HEK293 (cell line): Measurements from ENCODE around the gene CPNE9.

Source experiments
- ELK4 ChIP-seq: IDR thresholded peaks from 2 replicates; pipeline ENCODE4 v1.6.1; 2011; ENCODE audit warnings: mild to moderate bottlenecking, low read depth, low read length, borderline replicate concordance
- IKZF3 ChIP-seq: fragments of 450-650 bp; IDR thresholded peaks from 2 replicates; pipeline ENCODE4 v1.5.0; 2018; ENCODE audit warnings: missing biosample characterization, mild to moderate bottlenecking, missing genetic modification characterization, moderate library complexity
- KLF9 ChIP-seq: fragments of 450-650 bp; formaldehyde crosslinking; IDR thresholded peaks from 2 replicates; pipeline ENCODE4 v1.5.1; 2016; ENCODE audit warnings: missing biosample characterization, missing genetic modification characterization, low read depth
- PRDM1 ChIP-seq: fragments of 450-650 bp; formaldehyde crosslinking; IDR thresholded peaks from 2 replicates; pipeline ENCODE4; 2016; ENCODE audit warnings: missing biosample characterization, missing genetic modification characterization
- PRDM4 ChIP-seq: fragments of 450-650 bp; formaldehyde crosslinking; IDR thresholded peaks from 2 replicates; pipeline ENCODE4 v1.5.1; 2017; ENCODE audit warnings: missing biosample characterization, missing genetic modification characterization
- ZBTB7A ChIP-seq: fragments of 450-650 bp; formaldehyde crosslinking; IDR thresholded peaks from 2 replicates; pipeline ENCODE4 v1.5.1; 2016; ENCODE audit warnings: low read depth, missing biosample characterization, missing genetic modification characterization
- ZFHX2 ChIP-seq: fragments of 450-650 bp; formaldehyde crosslinking; conservative IDR thresholded peaks from 2 replicates; pipeline ENCODE4 v1.5.1; 2016; ENCODE audit warnings: missing biosample characterization, missing genetic modification characterization
- ZNF10 ChIP-seq: fragments of 450-650 bp; formaldehyde crosslinking; IDR thresholded peaks from 2 replicates; pipeline ENCODE4 v1.5.1; 2017; ENCODE audit warnings: missing biosample characterization, missing genetic modification characterization
- ZNF138 ChIP-seq: fragments of 450-650 bp; formaldehyde crosslinking; IDR thresholded peaks from 2 replicates; pipeline ENCODE4 v1.5.1; 2016; ENCODE audit warnings: missing biosample characterization, missing genetic modification characterization, borderline replicate concordance
- ZNF155 ChIP-seq: fragments of 450-650 bp; formaldehyde crosslinking; IDR thresholded peaks from 2 replicates; pipeline ENCODE4 v1.5.1; 2016; ENCODE audit warnings: missing biosample characterization, missing genetic modification characterization
- ZNF169 ChIP-seq: fragments of 450-650 bp; formaldehyde crosslinking; IDR thresholded peaks from 2 replicates; pipeline ENCODE4 v1.5.1; 2016; ENCODE audit warnings: missing biosample characterization, missing genetic modification characterization
- ZNF175 ChIP-seq: fragments of 450-650 bp; formaldehyde crosslinking; IDR thresholded peaks from 2 replicates; pipeline ENCODE4 v1.5.1; 2016; ENCODE audit warnings: missing biosample characterization, missing genetic modification characterization
- ZNF19 ChIP-seq: fragments of 450-650 bp; formaldehyde crosslinking; IDR thresholded peaks from 2 replicates; pipeline ENCODE4; 2016; ENCODE audit warnings: missing biosample characterization, missing genetic modification characterization, low read depth
- ZNF211 ChIP-seq: fragments of 450-650 bp; formaldehyde crosslinking; IDR thresholded peaks from 2 replicates; pipeline ENCODE4 v1.5.1; 2016; ENCODE audit warnings: low read depth, missing biosample characterization, missing genetic modification characterization
- ZNF221 ChIP-seq: fragments of 450-650 bp; formaldehyde crosslinking; IDR thresholded peaks from 2 replicates; pipeline ENCODE4 v1.5.1; 2017; ENCODE audit warnings: missing biosample characterization, missing genetic modification characterization, borderline replicate concordance
- ZNF248 ChIP-seq: fragments of 450-650 bp; formaldehyde crosslinking; IDR thresholded peaks from 2 replicates; pipeline ENCODE4 v1.5.1; 2017; ENCODE audit warnings: missing biosample characterization, missing genetic modification characterization
- ZNF266 ChIP-seq: fragments of 450-650 bp; formaldehyde crosslinking; IDR thresholded peaks from 2 replicates; pipeline ENCODE4 v1.5.1; 2016; ENCODE audit warnings: missing biosample characterization, missing genetic modification characterization, low read depth
- ZNF311 ChIP-seq: fragments of 450-650 bp; formaldehyde crosslinking; IDR thresholded peaks from 2 replicates; pipeline ENCODE4 v1.5.1; 2017; ENCODE audit warnings: missing biosample characterization, missing genetic modification characterization, borderline replicate concordance
- ZNF324 ChIP-seq: fragments of 450-650 bp; formaldehyde crosslinking; IDR thresholded peaks from 2 replicates; pipeline ENCODE4 v1.5.1; 2016; ENCODE audit warnings: missing biosample characterization, missing genetic modification characterization
- ZNF341 ChIP-seq: fragments of 450-650 bp; formaldehyde crosslinking; IDR thresholded peaks from 2 replicates; pipeline ENCODE4; 2016; ENCODE audit warnings: low read depth, missing biosample characterization, missing genetic modification characterization
- ZNF350 ChIP-seq: fragments of 450-650 bp; formaldehyde crosslinking; IDR thresholded peaks from 2 replicates; pipeline ENCODE4 v1.5.0; 2017; ENCODE audit warnings: missing biosample characterization, mild to moderate bottlenecking, missing genetic modification characterization
- ZNF473 ChIP-seq: fragments of 450-650 bp; formaldehyde crosslinking; IDR thresholded peaks from 2 replicates; pipeline ENCODE4 v1.5.1; 2017; ENCODE audit warnings: missing biosample characterization, missing genetic modification characterization
- ZNF514 ChIP-seq: fragments of 450-650 bp; formaldehyde crosslinking; IDR thresholded peaks from 2 replicates; pipeline ENCODE4 v1.5.1; 2016; ENCODE audit warnings: missing biosample characterization, missing genetic modification characterization
- ZNF548 ChIP-seq: fragments of 450-650 bp; formaldehyde crosslinking; IDR thresholded peaks from 2 replicates; pipeline ENCODE4 v1.5.1; 2016; ENCODE audit warnings: missing biosample characterization, missing genetic modification characterization
- ZNF560 ChIP-seq: fragments of 450-650 bp; formaldehyde crosslinking; IDR thresholded peaks from 2 replicates; pipeline ENCODE4 v1.5.1; 2017; ENCODE audit warnings: missing biosample characterization, missing genetic modification characterization, borderline replicate concordance
- ZNF624 ChIP-seq: fragments of 450-650 bp; formaldehyde crosslinking; IDR thresholded peaks from 2 replicates; pipeline ENCODE4 v1.5.1; 2017; ENCODE audit warnings: missing biosample characterization, missing genetic modification characterization
- ZNF658 ChIP-seq: fragments of 450-650 bp; formaldehyde crosslinking; IDR thresholded peaks from 2 replicates; pipeline ENCODE4; 2016; ENCODE audit warnings: missing biosample characterization, missing genetic modification characterization
- ZNF660 ChIP-seq: fragments of 450-650 bp; IDR thresholded peaks from 2 replicates; pipeline ENCODE4 v1.5.1; 2018; ENCODE audit warnings: missing biosample characterization, mild to moderate bottlenecking, missing genetic modification characterization
- ZNF747 ChIP-seq: fragments of 450-650 bp; formaldehyde crosslinking; IDR thresholded peaks from 2 replicates; pipeline ENCODE4 v1.5.1; 2016; ENCODE audit warnings: missing biosample characterization, missing genetic modification characterization
- ZNF777 ChIP-seq: fragments of 450-650 bp; formaldehyde crosslinking; IDR thresholded peaks from 2 replicates; pipeline ENCODE4 v1.5.1; 2017; ENCODE audit warnings: missing biosample characterization, missing genetic modification characterization, borderline replicate concordance
- ZNF785 ChIP-seq: fragments of 450-650 bp; formaldehyde crosslinking; IDR thresholded peaks from 2 replicates; pipeline ENCODE4 v1.5.1; 2016; ENCODE audit warnings: missing biosample characterization, missing genetic modification characterization
- ZSCAN30 ChIP-seq: fragments of 450-650 bp; IDR thresholded peaks from 2 replicates; pipeline ENCODE4 v1.5.1; 2018; ENCODE audit warnings: missing biosample characterization, mild to moderate bottlenecking, missing genetic modification characterization, moderate library complexity
- ZSCAN5A ChIP-seq: fragments of 450-650 bp; formaldehyde crosslinking; IDR thresholded peaks from 2 replicates; pipeline ENCODE4 v1.5.1; 2016; ENCODE audit warnings: missing biosample characterization, missing genetic modification characterization
- TF ChIP-seq, protein P1 (sequence below): fragments of 450-650 bp; formaldehyde crosslinking; IDR thresholded peaks from 2 replicates; pipeline ENCODE4 v1.5.1; 2016; ENCODE audit warnings: missing biosample characterization, missing genetic modification characterization

Gene CPNE9

GRCh38 chr3:9731206-9732079, 27.8 kb downstream of the CPNE9 start, which contains the start of gene BRPF1 (continued):
- peak; percentile 97 for TF ChIP-seq ZSCAN5A
- TF ChIP-seq ZNF266 (tag by site-specific recombination): no peak
- 0 out of 2 replicates have a peak, but pooled peaks have one; percentile 54 for TF ChIP-seq ZNF221
- no peak for TF ChIP-seq ZNF473
- TF ChIP-seq PRDM4 (tag by site-specific recombination): peak; percentile 78; the same call in 1 of the 2 replicates
- no peak for TF ChIP-seq ZNF155 (tag by site-specific recombination)
- no peak for TF ChIP-seq ZNF311 (tag by site-specific recombination)
- no peak for TF ChIP-seq ZNF211 (tag by site-specific recombination)
- TF ChIP-seq ZNF785 (tag by site-specific recombination): peak; percentile 96
- TF ChIP-seq ZNF169 (tag by site-specific recombination): peak; percentile 73; the same call in 1 of the 2 replicates
- peak; percentile 41 for TF ChIP-seq ZNF341
- no peak for TF ChIP-seq ZNF548 (tag by site-specific recombination)
- TF ChIP-seq, protein P1, sequence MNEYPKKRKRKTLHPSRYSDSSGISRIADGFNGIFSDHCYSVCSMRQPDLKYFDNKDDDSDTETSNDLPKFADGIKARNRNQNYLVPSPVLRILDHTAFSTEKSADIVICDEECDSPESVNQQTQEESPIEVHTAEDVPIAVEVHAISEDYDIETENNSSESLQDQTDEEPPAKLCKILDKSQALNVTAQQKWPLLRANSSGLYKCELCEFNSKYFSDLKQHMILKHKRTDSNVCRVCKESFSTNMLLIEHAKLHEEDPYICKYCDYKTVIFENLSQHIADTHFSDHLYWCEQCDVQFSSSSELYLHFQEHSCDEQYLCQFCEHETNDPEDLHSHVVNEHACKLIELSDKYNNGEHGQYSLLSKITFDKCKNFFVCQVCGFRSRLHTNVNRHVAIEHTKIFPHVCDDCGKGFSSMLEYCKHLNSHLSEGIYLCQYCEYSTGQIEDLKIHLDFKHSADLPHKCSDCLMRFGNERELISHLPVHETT (tag by site-specific recombination): peak; percentile 99
- TF ChIP-seq IKZF3: peak; percentile 98
- no peak for TF ChIP-seq ZNF248 (tag by site-specific recombination)
- no peak for TF ChIP-seq ZNF19
- no peak for TF ChIP-seq ZNF175 (tag by site-specific recombination)
- no peak for TF ChIP-seq ZNF514 (tag by site-specific recombination)
- no peak for TF ChIP-seq ELK4
- peak; percentile 98 for TF ChIP-seq KLF9 (tag by site-specific recombination)
- TF ChIP-seq PRDM1 (tag by site-specific recombination): no peak
- no peak for TF ChIP-seq ZNF560 (tag by site-specific recombination)
- peak; percentile 91 for TF ChIP-seq ZNF777
- TF ChIP-seq ZNF624 (tag by site-specific recombination): no peak
- TF ChIP-seq ZNF747 (tag by site-specific recombination): no peak
- peak; percentile 99 for TF ChIP-seq ZNF324 (tag by site-specific recombination)
- TF ChIP-seq ZNF10 (tag by site-specific recombination): peak; percentile 83
- TF ChIP-seq ZNF660 (tag by site-specific recombination): peak; percentile 91; the same call in 1 of the 2 replicates
- peak; percentile 95 for TF ChIP-seq ZSCAN30 (tag by site-specific recombination)
- TF ChIP-seq ZBTB7A: peak; percentile 100
- TF ChIP-seq ZFHX2 (tag by site-specific recombination): peak; percentile 70
- TF ChIP-seq ZNF138 (tag by site-specific recombination): no peak
- TF ChIP-seq ZNF658: no peak
- TF ChIP-seq ZNF350 (tag by site-specific recombination): no peak
